Upper lobe of left lung (tissue), 4 donors: ENCODE data around the gene SUSD6.

Experiments used
- EP300 ChIP-seq, 4 donors: sonication (generic); formaldehyde crosslinking; IDR thresholded peaks; one replicate each; pipeline ENCODE4 v1.5.1; 2017; ENCODE audit warnings: antibody characterized with exemption in 4 of 4, control low read depth in 2 of 4
- POLR2A ChIP-seq, 4 donors: fragments of 450-650 bp; IDR thresholded peaks; one replicate each; pipeline ENCODE4 v1.5.1; 2016 to 2017; ENCODE audit warnings: antibody characterized with exemption in 4 of 4, mild to moderate bottlenecking in 2 of 4
- TF ChIP-seq, protein P1 (sequence below), 6 experiments: fragments of 450-650 bp in 4 of 6; fragments of 200-600 bp in 2 of 6; sonication (generic) in 2 of 6; IDR thresholded peaks; one replicate each; pipeline ENCODE4 v1.5.1; 2016 to 2019; ENCODE audit warnings: antibody characterized with exemption in 6 of 6

GRCh38 chr14:69713209-69713781, 101.9 kb downstream of the SUSD6 start:
- TF ChIP-seq, protein P1, sequence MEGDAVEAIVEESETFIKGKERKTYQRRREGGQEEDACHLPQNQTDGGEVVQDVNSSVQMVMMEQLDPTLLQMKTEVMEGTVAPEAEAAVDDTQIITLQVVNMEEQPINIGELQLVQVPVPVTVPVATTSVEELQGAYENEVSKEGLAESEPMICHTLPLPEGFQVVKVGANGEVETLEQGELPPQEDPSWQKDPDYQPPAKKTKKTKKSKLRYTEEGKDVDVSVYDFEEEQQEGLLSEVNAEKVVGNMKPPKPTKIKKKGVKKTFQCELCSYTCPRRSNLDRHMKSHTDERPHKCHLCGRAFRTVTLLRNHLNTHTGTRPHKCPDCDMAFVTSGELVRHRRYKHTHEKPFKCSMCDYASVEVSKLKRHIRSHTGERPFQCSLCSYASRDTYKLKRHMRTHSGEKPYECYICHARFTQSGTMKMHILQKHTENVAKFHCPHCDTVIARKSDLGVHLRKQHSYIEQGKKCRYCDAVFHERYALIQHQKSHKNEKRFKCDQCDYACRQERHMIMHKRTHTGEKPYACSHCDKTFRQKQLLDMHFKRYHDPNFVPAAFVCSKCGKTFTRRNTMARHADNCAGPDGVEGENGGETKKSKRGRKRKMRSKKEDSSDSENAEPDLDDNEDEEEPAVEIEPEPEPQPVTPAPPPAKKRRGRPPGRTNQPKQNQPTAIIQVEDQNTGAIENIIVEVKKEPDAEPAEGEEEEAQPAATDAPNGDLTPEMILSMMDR (IDR thresholded peaks at IDR 0.05), result no peak
- TF ChIP-seq POLR2A (IDR thresholded peaks at IDR 0.05), result no peak
- TF ChIP-seq EP300 (IDR thresholded peaks at IDR 0.05), result no peak
